WTC11 (cell line): Measurements from ENCODE around the gene SLC39A3. TPM values are rescaled to one million over a fixed set of nuclear protein-coding genes. Genes with fewer than 3 reads are reported as not detected.

Experiments
- ATAC-seq: fragments of 200-7000 bp; cut with Tn5 transposase; 2 replicates; pipeline ENCODE4 v1.10.0; 2021; ENCODE audit warnings: mild to moderate bottlenecking, moderate library complexity
- CTCF ChIA-PET: fragments of 300-600 bp; sonication (Branson Sonifier 250); formaldehyde crosslinking; loops from one replicate; lab custom pipeline; 2021; ENCODE audit warnings: antibody characterized with exemption; lab: Charles Lee
- POLR2A ChIA-PET: fragments of 350-600 bp; sonication (Branson Sonifier 250); formaldehyde crosslinking; loops from one replicate; lab custom pipeline; 2021; ENCODE audit warnings: antibody characterized with exemption; lab: Charles Lee
- DNase-seq: peaks from one replicate; pipeline ENCODE4 v3.0.0; 2021; ENCODE audit warnings: low spot score
- H3K27ac Mint-ChIP-seq: 2 replicates; pipeline ENCODE4 v1.8.0; 2021; ENCODE audit warnings: mixed read lengths
- H3K27me3 Mint-ChIP-seq: 2 replicates; pipeline ENCODE4 v1.8.0; 2021; ENCODE audit warnings: low read depth, mild to moderate bottlenecking, moderate library complexity, mixed read lengths
- H3K36me3 Mint-ChIP-seq: 2 replicates; pipeline ENCODE4 v1.8.0; 2021; ENCODE audit warnings: mixed read lengths
- H3K4me1 Mint-ChIP-seq: 2 replicates; pipeline ENCODE4 v1.8.0; 2022; ENCODE audit warnings: mixed read lengths
- H3K4me3 Mint-ChIP-seq: 2 replicates; pipeline ENCODE4 v1.8.0; 2021; ENCODE audit warnings: mild to moderate bottlenecking, moderate library complexity, mixed read lengths
- H3K9me3 Mint-ChIP-seq: 2 replicates; pipeline ENCODE4 v1.8.0; 2021; ENCODE audit warnings: mixed read lengths
- CBFB ChIP-seq: sonication (generic); formaldehyde crosslinking; IDR thresholded peaks from 2 replicates; pipeline ENCODE4 v1.8.1; 2022; ENCODE audit warnings: mild to moderate bottlenecking, low read depth, missing genetic modification reagents
- ELF4 ChIP-seq: sonication (generic); formaldehyde crosslinking; IDR thresholded peaks from 2 replicates; pipeline ENCODE4 v1.8.1; 2022; ENCODE audit warnings: low read depth, mild to moderate bottlenecking, moderate library complexity, missing genetic modification reagents
- ESRRA ChIP-seq: sonication (generic); formaldehyde crosslinking; IDR thresholded peaks from 2 replicates; pipeline ENCODE4 v1.8.1; 2022; ENCODE audit warnings: mild to moderate bottlenecking, missing genetic modification reagents, borderline replicate concordance
- GABPB1 ChIP-seq: sonication (generic); formaldehyde crosslinking; IDR thresholded peaks from 2 replicates; pipeline ENCODE4 v1.8.1; 2023; ENCODE audit warnings: mild to moderate bottlenecking, missing genetic modification reagents
- JAZF1 ChIP-seq: fragments of 250-450 bp; sonication (Bioruptor Pico); IDR thresholded peaks from 2 replicates; pipeline ENCODE4 v1.9.0; 2021; ENCODE audit warnings: moderate library complexity, mild to moderate bottlenecking, inconsistent platforms
- MLX ChIP-seq: sonication (generic); formaldehyde crosslinking; IDR thresholded peaks from 2 replicates; pipeline ENCODE4 v1.8.1; 2023; ENCODE audit warnings: mild to moderate bottlenecking, missing genetic modification reagents, moderate library complexity
- NR3C1 ChIP-seq: sonication (generic); formaldehyde crosslinking; conservative IDR thresholded peaks from 2 replicates; pipeline ENCODE4 v1.8.1; 2023; ENCODE audit warnings: low read depth, mild to moderate bottlenecking, missing genetic modification reagents
- SMAD4 ChIP-seq: sonication (generic); formaldehyde crosslinking; IDR thresholded peaks from 2 replicates; pipeline ENCODE4 v1.8.0; 2022; ENCODE audit warnings: mild to moderate bottlenecking, missing genetic modification reagents
- SP1 ChIP-seq: sonication (generic); formaldehyde crosslinking; conservative IDR thresholded peaks from 2 replicates; pipeline ENCODE4 v1.8.1; 2022; ENCODE audit warnings: missing genetic modification reagents
- ZBTB43 ChIP-seq: sonication (generic); formaldehyde crosslinking; IDR thresholded peaks from 2 replicates; pipeline ENCODE4 v1.8.1; 2023; ENCODE audit warnings: mild to moderate bottlenecking, missing genetic modification reagents
- ZNF138 ChIP-seq: sonication (generic); formaldehyde crosslinking; conservative IDR thresholded peaks from 2 replicates; pipeline ENCODE4 v1.8.1; 2022; ENCODE audit warnings: mild to moderate bottlenecking, moderate library complexity, missing genetic modification reagents
- ZNF416 ChIP-seq: fragments of 250-450 bp; sonication (Bioruptor Pico); IDR thresholded peaks from 2 replicates; pipeline ENCODE4 v1.9.0; 2021; ENCODE audit warnings: mild to moderate bottlenecking, inconsistent platforms
- ZNF425 ChIP-seq: fragments of 250-450 bp; sonication (Bioruptor Pico); conservative IDR thresholded peaks from 2 replicates; pipeline ENCODE4 v1.9.0; 2021; ENCODE audit warnings: mild to moderate bottlenecking
- total RNA-seq: library from RNA; stranded (reverse); gene quantifications from 3 replicates; pipeline ENCODE4 v1.2.3, GENCODE V29; 2021
- TF ChIP-seq, protein P1 (sequence below): fragments of 250-450 bp; sonication (Bioruptor Pico); IDR thresholded peaks from 2 replicates; pipeline ENCODE4 v1.9.0; 2021; ENCODE audit warnings: moderate library complexity, mild to moderate bottlenecking, inconsistent platforms, borderline replicate concordance
- TF ChIP-seq, protein P2 (sequence below): sonication (generic); formaldehyde crosslinking; IDR thresholded peaks from 2 replicates; pipeline ENCODE4 v1.8.1; 2022; ENCODE audit warnings: mild to moderate bottlenecking, moderate library complexity, missing genetic modification reagents
- TF ChIP-seq, protein P3 (sequence below): sonication (generic); formaldehyde crosslinking; IDR thresholded peaks from 2 replicates; pipeline ENCODE4 v1.8.1; 2023; ENCODE audit warnings: mild to moderate bottlenecking, missing genetic modification reagents
- TF ChIP-seq, protein P4 (sequence below): sonication (generic); formaldehyde crosslinking; IDR thresholded peaks from 2 replicates; pipeline ENCODE4 v1.8.1; 2023; ENCODE audit warnings: mild to moderate bottlenecking, missing genetic modification reagents, borderline replicate concordance
- TF ChIP-seq, protein P5 (sequence below): fragments of 250-450 bp; sonication (Bioruptor Pico); IDR thresholded peaks from 2 replicates; pipeline ENCODE4 v2.1.2; 2022; ENCODE audit warnings: mild to moderate bottlenecking, moderate library complexity
- TF ChIP-seq, protein P6 (sequence below): sonication (generic); formaldehyde crosslinking; IDR thresholded peaks from 2 replicates; pipeline ENCODE4 v1.8.0; 2022; ENCODE audit warnings: mild to moderate bottlenecking, missing genetic modification reagents

Gene SLC39A3
- total RNA-seq, 1 experiment from 2014 or later: 38.0 TPM

DNA sequence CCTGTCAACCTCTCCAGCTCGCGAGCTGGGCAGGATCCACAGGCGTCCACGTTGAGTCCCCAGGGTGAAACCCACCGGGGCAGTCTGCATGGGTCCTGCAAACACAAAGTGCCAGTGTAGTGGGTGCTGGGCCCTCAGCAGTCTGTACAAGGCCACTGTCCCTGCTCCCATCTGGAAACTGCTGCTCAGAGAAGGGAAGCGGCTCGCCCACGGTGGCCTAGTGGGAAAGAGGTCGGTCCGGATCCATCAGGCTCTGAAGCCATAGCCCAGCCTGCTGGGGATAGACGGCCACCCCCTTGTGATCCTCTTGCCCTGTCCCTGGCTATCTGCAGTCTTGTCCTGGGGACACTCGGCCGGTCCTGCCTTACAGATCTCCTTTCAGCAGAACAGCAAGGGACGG, 16.1 kb downstream of the SLC39A3 start (continued):
- no peak for TF ChIP-seq ZNF425 (CRISPR knock-in tag)
- TF ChIP-seq, protein P1, sequence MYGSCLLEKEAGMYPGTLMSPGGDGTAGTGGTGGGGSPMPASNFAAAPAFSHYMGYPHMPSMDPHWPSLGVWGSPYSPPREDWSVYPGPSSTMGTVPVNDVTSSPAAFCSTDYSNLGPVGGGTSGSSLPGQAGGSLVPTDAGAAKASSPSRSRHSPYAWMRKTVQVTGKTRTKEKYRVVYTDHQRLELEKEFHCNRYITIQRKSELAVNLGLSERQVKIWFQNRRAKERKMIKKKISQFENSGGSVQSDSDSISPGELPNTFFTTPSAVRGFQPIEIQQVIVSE (CRISPR knock-in tag): no peak
- no peak for TF ChIP-seq SMAD4
- TF ChIP-seq, protein P2, sequence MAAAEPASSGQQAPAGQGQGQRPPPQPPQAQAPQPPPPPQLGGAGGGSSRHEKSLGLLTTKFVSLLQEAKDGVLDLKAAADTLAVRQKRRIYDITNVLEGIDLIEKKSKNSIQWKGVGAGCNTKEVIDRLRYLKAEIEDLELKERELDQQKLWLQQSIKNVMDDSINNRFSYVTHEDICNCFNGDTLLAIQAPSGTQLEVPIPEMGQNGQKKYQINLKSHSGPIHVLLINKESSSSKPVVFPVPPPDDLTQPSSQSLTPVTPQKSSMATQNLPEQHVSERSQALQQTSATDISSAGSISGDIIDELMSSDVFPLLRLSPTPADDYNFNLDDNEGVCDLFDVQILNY (CRISPR knock-in tag): no peak

- DNase-seq (no peak), ATAC-seq (no peak)
- POLR2A ChIA-PET: interaction anchor here (0.5 kb wide), 1 partner anchor 424 kb away, joined by 3 read pairs; no protein-coding TSS in a partner anchor
- no peak overlapping the region for H3K27ac Mint-ChIP-seq
- H3K4me1 Mint-ChIP-seq: peaks cover 11% of the 10 kb centered on the region
- H3K36me3 Mint-ChIP-seq: no peaks in the 10 kb centered on the region
- CTCF ChIA-PET: interaction anchor here (2.5 kb wide), 1 partner anchor 75 kb away, joined by 18 read pairs; no protein-coding TSS in a partner anchor
- no peaks in the 10 kb centered on the region for H3K9me3 Mint-ChIP-seq
- no peak overlapping the region for H3K4me3 Mint-ChIP-seq
- TF ChIP-seq NR3C1 (CRISPR knock-in tag): no peak
- TF ChIP-seq JAZF1: no peak
- TF ChIP-seq GABPB1 (CRISPR knock-in tag): no peak
- TF ChIP-seq, protein P3, sequence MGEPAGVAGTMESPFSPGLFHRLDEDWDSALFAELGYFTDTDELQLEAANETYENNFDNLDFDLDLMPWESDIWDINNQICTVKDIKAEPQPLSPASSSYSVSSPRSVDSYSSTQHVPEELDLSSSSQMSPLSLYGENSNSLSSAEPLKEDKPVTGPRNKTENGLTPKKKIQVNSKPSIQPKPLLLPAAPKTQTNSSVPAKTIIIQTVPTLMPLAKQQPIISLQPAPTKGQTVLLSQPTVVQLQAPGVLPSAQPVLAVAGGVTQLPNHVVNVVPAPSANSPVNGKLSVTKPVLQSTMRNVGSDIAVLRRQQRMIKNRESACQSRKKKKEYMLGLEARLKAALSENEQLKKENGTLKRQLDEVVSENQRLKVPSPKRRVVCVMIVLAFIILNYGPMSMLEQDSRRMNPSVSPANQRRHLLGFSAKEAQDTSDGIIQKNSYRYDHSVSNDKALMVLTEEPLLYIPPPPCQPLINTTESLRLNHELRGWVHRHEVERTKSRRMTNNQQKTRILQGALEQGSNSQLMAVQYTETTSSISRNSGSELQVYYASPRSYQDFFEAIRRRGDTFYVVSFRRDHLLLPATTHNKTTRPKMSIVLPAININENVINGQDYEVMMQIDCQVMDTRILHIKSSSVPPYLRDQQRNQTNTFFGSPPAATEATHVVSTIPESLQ (CRISPR knock-in tag): no peak
- no peak for TF ChIP-seq SMAD4
- TF ChIP-seq ELF4 (CRISPR knock-in tag): no peak
- no peak for TF ChIP-seq ZBTB43 (CRISPR knock-in tag)
- no peak for TF ChIP-seq ESRRA (CRISPR knock-in tag)
- TF ChIP-seq MLX (CRISPR knock-in tag): no peak
- TF ChIP-seq, protein P4, sequence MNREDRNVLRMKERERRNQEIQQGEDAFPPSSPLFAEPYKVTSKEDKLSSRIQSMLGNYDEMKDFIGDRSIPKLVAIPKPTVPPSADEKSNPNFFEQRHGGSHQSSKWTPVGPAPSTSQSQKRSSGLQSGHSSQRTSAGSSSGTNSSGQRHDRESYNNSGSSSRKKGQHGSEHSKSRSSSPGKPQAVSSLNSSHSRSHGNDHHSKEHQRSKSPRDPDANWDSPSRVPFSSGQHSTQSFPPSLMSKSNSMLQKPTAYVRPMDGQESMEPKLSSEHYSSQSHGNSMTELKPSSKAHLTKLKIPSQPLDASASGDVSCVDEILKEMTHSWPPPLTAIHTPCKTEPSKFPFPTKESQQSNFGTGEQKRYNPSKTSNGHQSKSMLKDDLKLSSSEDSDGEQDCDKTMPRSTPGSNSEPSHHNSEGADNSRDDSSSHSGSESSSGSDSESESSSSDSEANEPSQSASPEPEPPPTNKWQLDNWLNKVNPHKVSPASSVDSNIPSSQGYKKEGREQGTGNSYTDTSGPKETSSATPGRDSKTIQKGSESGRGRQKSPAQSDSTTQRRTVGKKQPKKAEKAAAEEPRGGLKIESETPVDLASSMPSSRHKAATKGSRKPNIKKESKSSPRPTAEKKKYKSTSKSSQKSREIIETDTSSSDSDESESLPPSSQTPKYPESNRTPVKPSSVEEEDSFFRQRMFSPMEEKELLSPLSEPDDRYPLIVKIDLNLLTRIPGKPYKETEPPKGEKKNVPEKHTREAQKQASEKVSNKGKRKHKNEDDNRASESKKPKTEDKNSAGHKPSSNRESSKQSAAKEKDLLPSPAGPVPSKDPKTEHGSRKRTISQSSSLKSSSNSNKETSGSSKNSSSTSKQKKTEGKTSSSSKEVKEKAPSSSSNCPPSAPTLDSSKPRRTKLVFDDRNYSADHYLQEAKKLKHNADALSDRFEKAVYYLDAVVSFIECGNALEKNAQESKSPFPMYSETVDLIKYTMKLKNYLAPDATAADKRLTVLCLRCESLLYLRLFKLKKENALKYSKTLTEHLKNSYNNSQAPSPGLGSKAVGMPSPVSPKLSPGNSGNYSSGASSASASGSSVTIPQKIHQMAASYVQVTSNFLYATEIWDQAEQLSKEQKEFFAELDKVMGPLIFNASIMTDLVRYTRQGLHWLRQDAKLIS: no peak
- TF ChIP-seq SP1: no peak
- TF ChIP-seq, protein P5, sequence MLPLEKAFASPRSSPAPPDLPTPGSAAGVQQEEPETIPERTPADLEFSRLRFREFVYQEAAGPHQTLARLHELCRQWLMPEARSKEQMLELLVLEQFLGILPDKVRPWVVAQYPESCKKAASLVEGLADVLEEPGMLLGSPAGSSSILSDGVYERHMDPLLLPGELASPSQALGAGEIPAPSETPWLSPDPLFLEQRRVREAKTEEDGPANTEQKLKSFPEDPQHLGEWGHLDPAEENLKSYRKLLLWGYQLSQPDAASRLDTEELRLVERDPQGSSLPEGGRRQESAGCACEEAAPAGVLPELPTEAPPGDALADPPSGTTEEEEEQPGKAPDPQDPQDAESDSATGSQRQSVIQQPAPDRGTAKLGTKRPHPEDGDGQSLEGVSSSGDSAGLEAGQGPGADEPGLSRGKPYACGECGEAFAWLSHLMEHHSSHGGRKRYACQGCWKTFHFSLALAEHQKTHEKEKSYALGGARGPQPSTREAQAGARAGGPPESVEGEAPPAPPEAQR (CRISPR knock-in tag): no peak
- TF ChIP-seq CBFB (CRISPR knock-in tag): no peak
- no peak for TF ChIP-seq ZNF416 (CRISPR knock-in tag)
- TF ChIP-seq ZNF138: no peak
- TF ChIP-seq, protein P6, sequence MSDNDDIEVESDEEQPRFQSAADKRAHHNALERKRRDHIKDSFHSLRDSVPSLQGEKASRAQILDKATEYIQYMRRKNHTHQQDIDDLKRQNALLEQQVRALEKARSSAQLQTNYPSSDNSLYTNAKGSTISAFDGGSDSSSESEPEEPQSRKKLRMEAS: no peak
- peaks cover 5% of the 10 kb centered on the region; the same call in 1 of the 2 replicates for H3K27me3 Mint-ChIP-seq
Measured at GRCh38 chr19:2723345-2723715, 16.5 kb downstream of the SLC39A3 start.
